Hepatocyte (in vitro differentiated cells): ENCODE results near the gene AAGAB. TPM values are rescaled to one million over a fixed set of nuclear protein-coding genes. Genes with fewer than 3 reads are reported as not detected.

Source experiments
- DNase-seq: peaks from one replicate; pipeline ENCODE4 v3.0.0-alpha.2; 2016; ENCODE audit warnings: low spot score
- H2AFZ ChIP-seq: fragments of 200-600 bp; sonication (generic); 2 replicates; pipeline ENCODE4 v1.6.0; 2016; ENCODE audit warnings: antibody characterized with exemption, mild to moderate bottlenecking
- H3K27ac ChIP-seq: fragments of 200-600 bp; sonication (generic); 2 replicates; pipeline ENCODE4 v1.5.1; 2016; ENCODE audit warnings: mild to moderate bottlenecking
- H3K27me3 ChIP-seq: fragments of 200-600 bp; sonication (generic); 2 replicates; pipeline ENCODE4 v1.6.1; 2016
- H3K36me3 ChIP-seq: fragments of 200-600 bp; sonication (generic); replicated peaks from 2 replicates; pipeline ENCODE4 v1.5.1; 2016; ENCODE audit warnings: low read depth; ENCODE audit not compliant: insufficient read depth
- H3K4me1 ChIP-seq: fragments of 200-600 bp; sonication (generic); 2 replicates; pipeline ENCODE4 v1.5.1; 2016; ENCODE audit warnings: mild to moderate bottlenecking, moderate library complexity; ENCODE audit not compliant: insufficient read depth
- H3K4me2 ChIP-seq: fragments of 200-600 bp; sonication (generic); 2 replicates; pipeline ENCODE4 v1.6.0; 2016
- H3K4me3 ChIP-seq: fragments of 200-600 bp; sonication (generic); 2 replicates; pipeline ENCODE4 v1.5.1; 2016; ENCODE audit warnings: mild to moderate bottlenecking
- H3K79me2 ChIP-seq: fragments of 200-600 bp; sonication (generic); 2 replicates; pipeline ENCODE4 v1.6.0; 2017; ENCODE audit warnings: mild to moderate bottlenecking
- H3K9me2 ChIP-seq: fragments of 200-600 bp; sonication (generic); replicated peaks from 2 replicates; pipeline ENCODE4 v1.6.0; 2017; ENCODE audit warnings: mild to moderate bottlenecking; ENCODE audit not compliant: insufficient read depth
- H3K9me3 ChIP-seq: fragments of 200-600 bp; sonication (generic); 2 replicates; pipeline ENCODE4 v1.5.1; 2016; ENCODE audit warnings: low read depth, mild to moderate bottlenecking
- H4K20me1 ChIP-seq: fragments of 200-600 bp; sonication (generic); 2 replicates; pipeline ENCODE4 v1.6.0; 2016; ENCODE audit warnings: mild to moderate bottlenecking; ENCODE audit not compliant: insufficient read depth, poor library complexity, severe bottlenecking
- CTCF ChIP-seq: fragments of 200-600 bp; sonication (generic); IDR thresholded peaks from 2 replicates; pipeline ENCODE4 v1.5.1; 2016; ENCODE audit warnings: antibody characterized with exemption, mild to moderate bottlenecking; ENCODE audit not compliant: poor library complexity
- EZH2 ChIP-seq: fragments of 200-600 bp; sonication (generic); IDR thresholded peaks from 2 replicates; pipeline ENCODE4 v1.6.1; 2016; ENCODE audit warnings: antibody characterized with exemption, mild to moderate bottlenecking, borderline replicate concordance
- EZH2phosphoT487 ChIP-seq: fragments of 200-600 bp; sonication (generic); IDR thresholded peaks from one replicate; pipeline ENCODE4 v1.6.1; 2018; ENCODE audit warnings: antibody characterized with exemption, mild to moderate bottlenecking, low read depth, moderate library complexity; ENCODE audit not compliant: unreplicated experiment, severe bottlenecking
- WGBS: methylation state at CpG from one replicate; pipeline ENCODE4 v1.1.6; 2016; ENCODE audit warnings: low lambda C conversion rate; ENCODE audit errors: missing lambda C conversion rate; 5-methylcytosine and 5-hydroxymethylcytosine counted together
- polyA plus RNA-seq: library from polyadenylated mRNA; unstranded; fragments of >200 nt; fragmentation: Nextera tagmentation; extraction: Ambion mirVana; gene quantifications from 2 replicates; pipeline ENCODE4 v1.2.1, GENCODE V29; 2016
- total RNA-seq: library from RNA; depleted of rRNA; stranded (reverse); fragments of >200 nt; gene quantifications from 2 replicates; pipeline ENCODE4 v1.2.3, GENCODE V29; 2014

Gene AAGAB
- total and polyA plus RNA-seq, 2 experiments from 2014 or later = 30.8 to 36.2 TPM

- H3K36me3 ChIP-seq = no peaks in the 10 kb centered on the region
Observed at GRCh38 chr15:67208396-67208795, 46.1 kb downstream of the AAGAB start.

GRCh38 chr15:67207555-67208207 is 46.8 kb downstream of the AAGAB start:
- Histone ChIP-seq H3K9me3 (no peaks in the 10 kb centered on the region), H3K4me3 (no peak overlapping the region), H3K4me2 (no peak overlapping the region), H3K9me2 (no peaks in the 10 kb centered on the region), H3K27ac (no peak overlapping the region), H3K4me1 (no peaks in the 10 kb centered on the region), H4K20me1 (no peaks in the 10 kb centered on the region), H3K27me3 (no peaks in the 10 kb centered on the region), H3K36me3 (no peaks in the 10 kb centered on the region), H2AFZ (no peak overlapping the region), H3K79me2 (no peaks in the 10 kb centered on the region)
- TF ChIP-seq CTCF (no peak), EZH2phosphoT487 (no peak), EZH2 (no peak)
- WGBS = 94% methylated on average over 3 of the region's 3 CpGs
- no peak for DNase-seq

More at GRCh38 chr15:67208396-67208795, 46.1 kb downstream of the AAGAB start:
- H3K4me3 ChIP-seq = no peak overlapping the region
- WGBS = 75% methylated on average over 2 of the region's 2 CpGs
- no peak for TF ChIP-seq CTCF
- TF ChIP-seq EZH2 = no peak
- TF ChIP-seq EZH2phosphoT487 = no peak
- no peak overlapping the region for H3K4me2 ChIP-seq
- H4K20me1 ChIP-seq = no peaks in the 10 kb centered on the region
- no peaks in the 10 kb centered on the region for H3K9me3 ChIP-seq
- H3K9me2 ChIP-seq = no peaks in the 10 kb centered on the region
- no peak for DNase-seq
- no peak overlapping the region for H3K27ac ChIP-seq
- H3K4me1 ChIP-seq = no peaks in the 10 kb centered on the region
- no peaks in the 10 kb centered on the region for H3K27me3 ChIP-seq
- H3K79me2 ChIP-seq = no peaks in the 10 kb centered on the region
- no peak overlapping the region for H2AFZ ChIP-seq

GRCh38 chr15:67202991-67203390 is 51.5 kb downstream of the AAGAB start:
- Histone ChIP-seq H3K9me2 (no peaks in the 10 kb centered on the region), H3K36me3 (no peaks in the 10 kb centered on the region), H2AFZ (no peak overlapping the region), H3K4me3 (no peak overlapping the region), H3K4me2 (no peak overlapping the region), H3K27me3 (no peaks in the 10 kb centered on the region), H3K4me1 (peaks cover 13% of the 10 kb centered on the region), H3K27ac (no peak overlapping the region), H3K9me3 (no peaks in the 10 kb centered on the region), H3K79me2 (no peaks in the 10 kb centered on the region), H4K20me1 (no peaks in the 10 kb centered on the region)
- TF ChIP-seq EZH2phosphoT487 = no peak
- TF ChIP-seq CTCF = no peak
- TF ChIP-seq EZH2 = no peak
- DNase-seq = no peak
- WGBS = 96% methylated on average over 1 of the region's 1 CpG
